ENCODE measurements around the gene SPATA2L. TPM values are rescaled to one million over a fixed set of nuclear protein-coding genes. Genes with fewer than 3 reads are reported as not detected.

The SPATA2L gene
- total and polyA plus RNA-seq, 2 of the 13 experiments (the other 11 are each of a cell fraction or from before 2014, with no cell fraction given): 9.1 to 20.7 TPM

GRCh38 chr16:89720813-89721545 is 19.5 kb upstream of the SPATA2L start, which contains the start of the genes VPS9D1 and ZNF276 (continued):
- TF ChIP-seq ZNF136 (CRISPR knock-in tag; IDR thresholded peaks at IDR 0.05; ENCODE audit: low read depth): no peak
- TF ChIP-seq ZNF549 (CRISPR knock-in tag; IDR thresholded peaks at IDR 0.05): 0 out of 2 replicates have a peak, but pooled peaks have one; percentile 48
- no peak; the same call in 1 of the 2 replicates for TF ChIP-seq NFIC (IDR thresholded peaks at IDR 0.05; ENCODE audit: low read length)
- TF ChIP-seq HCFC1 (IDR thresholded peaks at IDR 0.05; ENCODE audit: low read depth, low read length): peak; percentile 82
- peak; percentile 82 for TF ChIP-seq ZFP90 (CRISPR knock-in tag; IDR thresholded peaks at IDR 0.05; ENCODE audit: borderline replicate concordance)
- TF ChIP-seq ZBED4 (CRISPR knock-in tag; IDR thresholded peaks at IDR 0.05; ENCODE audit: borderline replicate concordance): 0 out of 2 replicates have a peak, but pooled peaks have one; percentile 74
- TF ChIP-seq ZNF484 (CRISPR knock-in tag; IDR thresholded peaks at IDR 0.05; ENCODE audit: borderline replicate concordance, low read depth): no peak
- peak; percentile 78 for TF ChIP-seq ZNF18 (CRISPR knock-in tag; IDR thresholded peaks at IDR 0.05; ENCODE audit: insufficient replicate concordance)
- no peak for TF ChIP-seq MED8 (CRISPR knock-in tag; IDR thresholded peaks at IDR 0.05; ENCODE audit: insufficient replicate concordance)
- peak; percentile 92 for TF ChIP-seq ZNF788 (CRISPR knock-in tag; IDR thresholded peaks at IDR 0.05; ENCODE audit: borderline replicate concordance)
- peak; percentile 90; the same call in 1 of the 2 replicates for TF ChIP-seq PAX8 (CRISPR knock-in tag; IDR thresholded peaks at IDR 0.05; ENCODE audit: borderline replicate concordance)
- peak; percentile 94 for TF ChIP-seq ZNF431 (CRISPR knock-in tag; IDR thresholded peaks at IDR 0.05; ENCODE audit: borderline replicate concordance, low read depth)
- TF ChIP-seq ZNF280D (CRISPR knock-in tag; IDR thresholded peaks at IDR 0.05): 0 out of 2 replicates have a peak, but pooled peaks have one; percentile 34
- peak; percentile 46; the same call in 1 of the 2 replicates for TF ChIP-seq ELF3 (CRISPR knock-in tag; IDR thresholded peaks at IDR 0.05)
- TF ChIP-seq ZNF235 (CRISPR knock-in tag; IDR thresholded peaks at IDR 0.05; ENCODE audit: borderline replicate concordance): no peak; the same call in 1 of the 2 replicates
